Transverse colon (tissue), 4 donors: ENCODE results near the gene SUN1.

ENCODE experiments used
- EP300 ChIP-seq: sonication (generic); formaldehyde crosslinking; IDR thresholded peaks from one replicate; pipeline ENCODE4 v1.6.1; 2017; ENCODE audit warnings: antibody characterized with exemption, low read depth
- POLR2A ChIP-seq: fragments of 450-650 bp; IDR thresholded peaks from one replicate; pipeline ENCODE4 v1.6.1; 2016; ENCODE audit warnings: antibody characterized with exemption, mild to moderate bottlenecking, moderate library complexity
- POLR2AphosphoS5 ChIP-seq, 3 donors: sonication (generic); formaldehyde crosslinking; IDR thresholded peaks; one replicate each; pipeline ENCODE4 v1.6.1; 2016; ENCODE audit warnings: antibody characterized with exemption in 3 of 3
- TF ChIP-seq, protein P1 (sequence below), 5 experiments: fragments of 200-600 bp in 3 of 5; fragments of 450-650 bp in 2 of 5; sonication (generic) in 3 of 5; IDR thresholded peaks; 1 replicate in 2 of 5; 2 replicates in 3 of 5; pipeline ENCODE4 v1.5.1; 2016 to 2017; ENCODE audit warnings: antibody characterized with exemption in 5 of 5, inconsistent platforms in 3 of 5, mild to moderate bottlenecking in 2 of 5, moderate library complexity in 1 of 5

DNA sequence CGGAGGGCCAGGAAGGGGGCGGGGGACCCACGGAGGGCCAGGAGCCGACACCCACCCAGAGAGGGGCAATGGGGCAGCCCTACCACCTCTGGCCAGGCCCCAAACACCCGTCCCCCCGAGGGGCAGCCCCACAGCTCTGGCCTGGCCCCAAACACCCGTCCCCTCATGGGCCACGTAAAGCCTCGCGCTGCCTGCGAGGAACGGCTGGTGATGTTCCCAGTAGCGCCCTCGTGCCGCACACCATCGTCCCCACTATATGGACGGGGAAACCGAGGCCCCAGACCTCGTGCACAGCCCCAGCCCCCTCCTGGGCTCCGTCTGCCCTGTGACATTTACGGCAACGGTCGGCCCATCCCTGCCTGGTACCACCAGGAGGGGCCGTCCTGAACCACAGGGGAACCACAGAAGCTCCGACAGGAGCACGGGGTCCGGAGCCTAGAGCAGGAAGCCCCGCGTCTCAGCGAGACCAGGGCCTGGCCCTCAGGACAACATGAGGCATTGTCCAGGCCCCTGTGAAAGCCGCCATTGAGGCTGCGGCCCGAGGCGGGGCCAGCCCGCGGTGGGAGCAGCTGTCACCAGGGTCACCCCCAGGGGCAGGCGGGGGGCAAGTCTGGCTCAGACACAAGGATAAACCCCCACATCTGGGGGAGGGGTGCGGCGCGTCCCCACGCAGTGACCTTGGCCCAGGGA, 79.7 kb downstream of the SUN1 start:
- TF ChIP-seq, protein P1, sequence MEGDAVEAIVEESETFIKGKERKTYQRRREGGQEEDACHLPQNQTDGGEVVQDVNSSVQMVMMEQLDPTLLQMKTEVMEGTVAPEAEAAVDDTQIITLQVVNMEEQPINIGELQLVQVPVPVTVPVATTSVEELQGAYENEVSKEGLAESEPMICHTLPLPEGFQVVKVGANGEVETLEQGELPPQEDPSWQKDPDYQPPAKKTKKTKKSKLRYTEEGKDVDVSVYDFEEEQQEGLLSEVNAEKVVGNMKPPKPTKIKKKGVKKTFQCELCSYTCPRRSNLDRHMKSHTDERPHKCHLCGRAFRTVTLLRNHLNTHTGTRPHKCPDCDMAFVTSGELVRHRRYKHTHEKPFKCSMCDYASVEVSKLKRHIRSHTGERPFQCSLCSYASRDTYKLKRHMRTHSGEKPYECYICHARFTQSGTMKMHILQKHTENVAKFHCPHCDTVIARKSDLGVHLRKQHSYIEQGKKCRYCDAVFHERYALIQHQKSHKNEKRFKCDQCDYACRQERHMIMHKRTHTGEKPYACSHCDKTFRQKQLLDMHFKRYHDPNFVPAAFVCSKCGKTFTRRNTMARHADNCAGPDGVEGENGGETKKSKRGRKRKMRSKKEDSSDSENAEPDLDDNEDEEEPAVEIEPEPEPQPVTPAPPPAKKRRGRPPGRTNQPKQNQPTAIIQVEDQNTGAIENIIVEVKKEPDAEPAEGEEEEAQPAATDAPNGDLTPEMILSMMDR (IDR thresholded peaks at IDR 0.05), result no peak
- TF ChIP-seq POLR2A, result no peak
- TF ChIP-seq POLR2AphosphoS5 (IDR thresholded peaks at IDR 0.05), result no peak
- TF ChIP-seq EP300, result no peak
